Activated CD8-positive, alpha-beta T cell treated with anti-CD3 and anti-CD28 coated beads for 36 hours (primary cell): ENCODE data around the gene CHMP4A. TPM values are rescaled to one million over a fixed set of nuclear protein-coding genes. Genes with fewer than 3 reads are reported as not detected.

Source experiments
- ATAC-seq: fragments of 200-7000 bp; cut with Tn5 transposase; one replicate; pipeline ENCODE4 v1.10.0; 2021; ENCODE audit warnings: mild to moderate bottlenecking, moderate library complexity
- CTCF ChIA-PET: fragments of 350-600 bp; sonication (Branson Sonifier 250); formaldehyde crosslinking; loops from one replicate; lab custom pipeline; 2021; ENCODE audit warnings: antibody characterized with exemption; lab: Charles Lee
- POLR2A ChIA-PET: fragments of 350-600 bp; sonication (Branson Sonifier 250); formaldehyde crosslinking; loops from one replicate; lab custom pipeline; 2021; ENCODE audit warnings: antibody characterized with exemption; lab: Charles Lee
- DNase-seq: peaks from one replicate; pipeline ENCODE4 v3.0.0-alpha.2; 2020
- H3K27ac Mint-ChIP-seq: one replicate; pipeline ENCODE4 v1.8.0; 2021; ENCODE audit warnings: mild to moderate bottlenecking, mixed read lengths
- H3K27me3 Mint-ChIP-seq: one replicate; pipeline ENCODE4 v1.8.0; 2021; ENCODE audit warnings: mixed read lengths
- H3K36me3 Mint-ChIP-seq: one replicate; pipeline ENCODE4 v1.8.0; 2021; ENCODE audit warnings: low read depth, mixed read lengths
- H3K4me1 Mint-ChIP-seq: one replicate; pipeline ENCODE4 v1.8.0; 2021; ENCODE audit warnings: low read depth, mixed read lengths
- H3K4me3 Mint-ChIP-seq: one replicate; pipeline ENCODE4 v1.8.0; 2021; ENCODE audit warnings: mild to moderate bottlenecking, moderate library complexity, mixed read lengths
- H3K9me3 Mint-ChIP-seq: one replicate; pipeline ENCODE4 v1.8.0; 2021; ENCODE audit warnings: mixed read lengths
- intact Hi-C: fragments of 100-400 bp; cut with micrococcal nuclease; formaldehyde crosslinking; loops from one replicate; pipeline ENCODE4 v1.10.0; 2022
- total RNA-seq, 2 experiments: library from RNA; stranded (reverse); gene quantifications; one replicate each; pipeline ENCODE4 v1.2.3, GENCODE V29; 2021
- TF ChIP-seq, protein P1 (sequence below): fragments of 200-600 bp; IDR thresholded peaks from one replicate; pipeline ENCODE4 v1.8.0; 2022; ENCODE audit warnings: antibody characterized with exemption, mild to moderate bottlenecking

CHMP4A gene
- total RNA-seq, 2 experiments from 2014 or later: 55.6 to 61.8 TPM

DNA sequence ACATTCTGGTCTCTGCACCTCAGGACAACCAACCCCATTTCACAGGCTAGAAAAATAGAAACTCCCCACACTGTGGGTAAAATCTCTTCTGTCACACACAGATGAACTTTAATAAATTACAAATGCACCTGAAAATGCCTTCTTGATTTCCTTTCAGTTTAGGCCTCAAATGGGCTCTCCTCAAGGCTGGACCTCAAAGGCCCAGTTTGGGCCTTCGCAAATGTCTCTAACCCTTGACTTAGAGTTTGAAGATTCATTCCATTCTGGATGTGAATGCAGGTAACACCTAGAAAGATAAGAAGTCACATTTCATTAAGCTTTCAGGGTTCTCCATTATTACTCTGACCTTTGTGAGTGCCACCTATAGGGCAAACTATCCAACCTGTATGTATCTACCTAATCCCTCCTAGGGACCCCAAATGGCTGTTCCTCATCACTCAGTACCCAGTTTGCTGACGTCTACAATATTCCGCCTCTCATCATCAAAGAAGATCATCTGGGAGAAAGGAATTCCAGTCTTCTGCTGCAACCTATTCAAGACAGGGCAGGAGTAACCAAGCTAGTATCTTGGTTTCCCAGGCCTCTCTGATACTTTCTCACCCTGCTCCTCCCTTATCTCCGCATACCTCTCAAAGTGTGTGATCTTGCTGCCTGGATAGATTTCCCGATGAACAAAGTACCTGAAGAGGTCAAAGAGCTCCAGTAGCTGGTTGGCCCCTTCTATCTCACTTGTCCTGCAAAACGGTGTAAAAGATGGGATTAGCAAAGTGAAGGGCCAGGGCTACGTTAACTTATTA, 776 bp upstream of the CHMP4A start:
- Mint-ChIP-seq H3K27ac (peak overlapping the region; percentile 98), H3K27me3 (no peaks in the 10 kb centered on the region), H3K4me1 (peaks cover 45% of the 10 kb centered on the region), H3K36me3 (peaks cover 46% of the 10 kb centered on the region), H3K4me3 (peak overlapping the region; percentile 97), H3K9me3 (no peaks in the 10 kb centered on the region)
- TF ChIP-seq, protein P1, sequence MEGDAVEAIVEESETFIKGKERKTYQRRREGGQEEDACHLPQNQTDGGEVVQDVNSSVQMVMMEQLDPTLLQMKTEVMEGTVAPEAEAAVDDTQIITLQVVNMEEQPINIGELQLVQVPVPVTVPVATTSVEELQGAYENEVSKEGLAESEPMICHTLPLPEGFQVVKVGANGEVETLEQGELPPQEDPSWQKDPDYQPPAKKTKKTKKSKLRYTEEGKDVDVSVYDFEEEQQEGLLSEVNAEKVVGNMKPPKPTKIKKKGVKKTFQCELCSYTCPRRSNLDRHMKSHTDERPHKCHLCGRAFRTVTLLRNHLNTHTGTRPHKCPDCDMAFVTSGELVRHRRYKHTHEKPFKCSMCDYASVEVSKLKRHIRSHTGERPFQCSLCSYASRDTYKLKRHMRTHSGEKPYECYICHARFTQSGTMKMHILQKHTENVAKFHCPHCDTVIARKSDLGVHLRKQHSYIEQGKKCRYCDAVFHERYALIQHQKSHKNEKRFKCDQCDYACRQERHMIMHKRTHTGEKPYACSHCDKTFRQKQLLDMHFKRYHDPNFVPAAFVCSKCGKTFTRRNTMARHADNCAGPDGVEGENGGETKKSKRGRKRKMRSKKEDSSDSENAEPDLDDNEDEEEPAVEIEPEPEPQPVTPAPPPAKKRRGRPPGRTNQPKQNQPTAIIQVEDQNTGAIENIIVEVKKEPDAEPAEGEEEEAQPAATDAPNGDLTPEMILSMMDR: peak; percentile 32
- intact Hi-C loops: no loop called here
- DNase-seq (no peak), ATAC-seq (no peak)
- ChIA-PET POLR2A (interaction anchor here (0.6 to 4.1 kb wide), 29 partner anchors 10 to 125 kb away, joined by 3 to 41 read pairs (median 3); partner anchors contain the start of genes CIDEB, DCAF11, DHRS1 and GMPR2), CTCF (interaction anchor here (0.7 to 4.7 kb wide), 14 partner anchors 14 to 217 kb away, joined by 3 to 25 read pairs (median 6); partner anchors contain the start of genes CIDEB, DHRS1, EMC9 and NOP9)

DNA sequence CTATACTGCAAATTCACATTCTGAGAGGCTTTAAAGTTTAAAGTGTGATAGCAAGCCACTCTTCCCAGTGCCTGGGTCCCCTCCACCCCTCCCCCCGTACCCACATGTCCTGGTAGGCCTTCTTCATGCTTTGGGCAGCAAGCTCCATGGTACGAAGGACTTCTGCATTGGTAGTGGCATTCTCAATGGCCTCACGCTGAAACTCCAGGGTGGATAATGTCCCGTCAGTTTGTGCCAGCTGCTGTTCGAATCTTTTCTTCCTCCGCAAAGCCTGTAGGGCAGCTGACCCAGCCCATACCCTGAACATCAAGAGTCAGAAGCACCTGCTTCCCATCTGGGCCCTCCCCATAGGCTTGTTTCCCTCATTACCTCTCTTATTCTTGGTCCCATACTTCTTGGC, 2.0 kb downstream of the CHMP4A start:
- H3K36me3 Mint-ChIP-seq: peaks cover 64% of the 10 kb centered on the region
- TF ChIP-seq, protein P1: no peak
- intact Hi-C loops: no loop called here
- H3K27ac Mint-ChIP-seq: peak overlapping the region; percentile 98
- DNase-seq: no peak
- H3K27me3 Mint-ChIP-seq: no peaks in the 10 kb centered on the region
- no peaks in the 10 kb centered on the region for H3K9me3 Mint-ChIP-seq
- peaks cover 56% of the 10 kb centered on the region for H3K4me1 Mint-ChIP-seq
- POLR2A ChIA-PET: interaction anchor here (0.6 to 8.5 kb wide), 4 partner anchors 16 to 65 kb away, joined by 3 to 58 read pairs (median 4); partner anchors contain the start of genes PSME2, TINF2 and TM9SF1
- CTCF ChIA-PET: interaction anchor here (1.2 to 4.7 kb wide), 3 partner anchors 10 to 96 kb away, joined by 3 to 24 read pairs (median 3); partner anchors contain the start of genes CIDEB and TINF2
- peak overlapping the region; percentile 97 for H3K4me3 Mint-ChIP-seq
- no peak for ATAC-seq

DNA sequence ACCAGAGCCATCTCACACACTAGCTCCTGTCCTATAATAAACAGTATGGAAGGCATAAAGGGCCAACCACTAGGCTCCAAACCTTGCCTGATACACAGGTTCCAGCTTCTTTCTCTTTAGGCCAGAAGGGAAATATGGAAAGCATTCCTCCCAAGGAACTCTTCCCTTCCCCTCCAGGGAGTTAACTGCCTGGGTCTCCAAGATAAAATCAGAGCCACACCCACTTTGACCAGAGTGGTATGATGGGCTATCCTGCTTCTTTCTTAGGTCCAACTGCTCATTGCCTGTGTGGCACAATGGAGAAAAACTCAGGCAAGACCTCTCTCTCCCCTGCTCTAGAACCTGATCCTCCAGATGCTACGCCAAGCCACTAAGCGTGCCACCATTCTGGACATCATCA, 5.7 kb downstream of the CHMP4A start:
- intact Hi-C loops: no loop called here
- Mint-ChIP-seq H3K4me1 (peaks cover 50% of the 10 kb centered on the region), H3K9me3 (peaks cover 5% of the 10 kb centered on the region), H3K4me3 (no peak overlapping the region), H3K27ac (peak overlapping the region; percentile 60), H3K27me3 (no peaks in the 10 kb centered on the region), H3K36me3 (peaks cover 73% of the 10 kb centered on the region)
- ChIA-PET POLR2A (interaction anchor here (1.0 to 8.5 kb wide), 5 partner anchors 8 to 52 kb away, joined by 3 to 58 read pairs (median 5); partner anchors contain the start of genes MDP1 and TM9SF1), CTCF (interaction anchor here (1.6 kb wide), 1 partner anchor 101 kb away, joined by 5 read pairs; no protein-coding TSS in a partner anchor)
- TF ChIP-seq, protein P1: no peak
- ATAC-seq (no peak), DNase-seq (no peak)

DNA sequence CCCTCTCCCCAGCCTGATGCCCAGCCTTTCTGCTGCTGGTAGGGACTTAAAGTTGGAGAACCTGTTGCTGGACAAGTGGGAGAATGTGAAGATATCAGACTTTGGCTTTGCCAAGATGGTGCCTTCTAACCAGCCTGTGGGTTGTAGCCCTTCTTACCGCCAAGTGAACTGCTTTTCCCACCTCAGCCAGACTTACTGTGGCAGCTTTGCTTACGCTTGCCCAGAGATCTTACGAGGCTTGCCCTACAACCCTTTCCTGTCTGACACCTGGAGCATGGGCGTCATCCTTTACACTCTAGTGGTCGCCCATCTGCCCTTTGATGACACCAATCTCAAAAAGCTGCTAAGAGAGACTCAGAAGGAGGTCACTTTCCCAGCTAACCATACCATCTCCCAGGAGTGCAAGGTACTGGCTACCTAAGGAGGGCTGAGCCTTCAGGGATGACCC, 6.2 kb downstream of the CHMP4A start:
- DNase-seq: no peak
- H3K4me3 Mint-ChIP-seq: no peak overlapping the region
- TF ChIP-seq, protein P1: no peak
- intact Hi-C loops: no loop called here
- H3K4me1 Mint-ChIP-seq: peaks cover 50% of the 10 kb centered on the region
- no peaks in the 10 kb centered on the region for H3K27me3 Mint-ChIP-seq
- ChIA-PET POLR2A (interaction anchor here (0.8 to 8.5 kb wide), 6 partner anchors 9 to 51 kb away, joined by 3 to 58 read pairs (median 4); partner anchors contain the start of genes MDP1 and TM9SF1), CTCF (interaction anchor here (1.6 kb wide), 1 partner anchor 101 kb away, joined by 5 read pairs; no protein-coding TSS in a partner anchor)
- peak overlapping the region; percentile 60 for H3K27ac Mint-ChIP-seq
- H3K36me3 Mint-ChIP-seq: peaks cover 76% of the 10 kb centered on the region
- peaks cover 8% of the 10 kb centered on the region for H3K9me3 Mint-ChIP-seq
- ATAC-seq: peak; percentile 30
